ENCODE data around the gene LY6G5C. TPM values are rescaled to one million over a fixed set of nuclear protein-coding genes. Genes with fewer than 3 reads are reported as not detected.
"Not testable (repeated sequence)": the region's sequence is repeated elsewhere in the genome, so short reads cannot be mapped to it uniquely, and the experiment has no call there.

The LY6G5C gene
- total RNA-seq, 1 donor from 2014 or later, result 13.8 TPM

- H3K36me3 Mint-ChIP-seq (ENCODE audit: unreplicated experiment), result no peaks in the 10 kb centered on the region
- DNase-seq, result no peak
- H3K27ac Mint-ChIP-seq (ENCODE audit: unreplicated experiment), result peak overlapping the region; percentile 25
- H3K27me3 Mint-ChIP-seq (ENCODE audit: unreplicated experiment), result peaks cover 10% of the 10 kb centered on the region
- H3K4me3 Mint-ChIP-seq (ENCODE audit: unreplicated experiment), result peak overlapping the region; percentile 11
- TF ChIP-seq, protein P1, sequence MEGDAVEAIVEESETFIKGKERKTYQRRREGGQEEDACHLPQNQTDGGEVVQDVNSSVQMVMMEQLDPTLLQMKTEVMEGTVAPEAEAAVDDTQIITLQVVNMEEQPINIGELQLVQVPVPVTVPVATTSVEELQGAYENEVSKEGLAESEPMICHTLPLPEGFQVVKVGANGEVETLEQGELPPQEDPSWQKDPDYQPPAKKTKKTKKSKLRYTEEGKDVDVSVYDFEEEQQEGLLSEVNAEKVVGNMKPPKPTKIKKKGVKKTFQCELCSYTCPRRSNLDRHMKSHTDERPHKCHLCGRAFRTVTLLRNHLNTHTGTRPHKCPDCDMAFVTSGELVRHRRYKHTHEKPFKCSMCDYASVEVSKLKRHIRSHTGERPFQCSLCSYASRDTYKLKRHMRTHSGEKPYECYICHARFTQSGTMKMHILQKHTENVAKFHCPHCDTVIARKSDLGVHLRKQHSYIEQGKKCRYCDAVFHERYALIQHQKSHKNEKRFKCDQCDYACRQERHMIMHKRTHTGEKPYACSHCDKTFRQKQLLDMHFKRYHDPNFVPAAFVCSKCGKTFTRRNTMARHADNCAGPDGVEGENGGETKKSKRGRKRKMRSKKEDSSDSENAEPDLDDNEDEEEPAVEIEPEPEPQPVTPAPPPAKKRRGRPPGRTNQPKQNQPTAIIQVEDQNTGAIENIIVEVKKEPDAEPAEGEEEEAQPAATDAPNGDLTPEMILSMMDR (IDR thresholded peaks at IDR 0.05; ENCODE audit: partially characterized antibody, unreplicated experiment), result no peak
- peaks cover 9% of the 10 kb centered on the region for H3K9me3 Mint-ChIP-seq (ENCODE audit: unreplicated experiment)
- peaks cover 17% of the 10 kb centered on the region for H3K4me1 Mint-ChIP-seq (ENCODE audit: low read depth, unreplicated experiment)
Measured at GRCh38 chr6:31710523-31711219, 29.8 kb upstream of the LY6G5C start.

DNA sequence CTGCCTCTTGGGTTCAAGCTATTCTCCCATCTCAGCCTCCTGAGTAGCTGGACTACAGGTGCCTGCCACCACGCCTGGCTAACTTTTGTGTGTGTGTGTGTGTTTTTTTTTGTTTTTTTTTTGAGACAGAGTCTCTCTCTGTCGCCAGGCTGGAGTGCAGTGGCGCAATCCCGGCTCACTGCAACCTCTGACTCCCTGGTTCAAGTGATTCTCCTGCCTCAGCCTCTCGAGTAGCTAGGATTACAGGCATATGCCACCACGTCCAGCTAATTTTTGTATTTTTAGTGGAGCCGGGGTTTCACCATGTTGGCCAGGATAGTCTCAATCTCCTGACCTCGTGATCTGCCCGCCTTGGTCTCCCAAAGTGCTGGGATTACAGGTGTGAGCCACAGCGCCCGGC is 28.3 kb upstream of the LY6G5C start:
- H3K4me1 Mint-ChIP-seq (ENCODE audit: low read depth, unreplicated experiment), result peaks cover 12% of the 10 kb centered on the region
- not testable (repeated sequence) for H3K36me3 Mint-ChIP-seq (ENCODE audit: unreplicated experiment); H3K4me3 Mint-ChIP-seq (ENCODE audit: unreplicated experiment); DNase-seq; H3K27ac Mint-ChIP-seq (ENCODE audit: unreplicated experiment); H3K27me3 Mint-ChIP-seq (ENCODE audit: unreplicated experiment); H3K9me3 Mint-ChIP-seq (ENCODE audit: unreplicated experiment)

GRCh38 chr6:31708224-31708623 is 27.4 kb upstream of the LY6G5C start:
- H3K27me3 Mint-ChIP-seq (ENCODE audit: unreplicated experiment), result peaks cover 9% of the 10 kb centered on the region
- no peak overlapping the region for H3K27ac Mint-ChIP-seq (ENCODE audit: unreplicated experiment)
- H3K9me3 Mint-ChIP-seq (ENCODE audit: unreplicated experiment), result peaks cover 14% of the 10 kb centered on the region
- TF ChIP-seq, protein P1 (IDR thresholded peaks at IDR 0.05; ENCODE audit: partially characterized antibody, unreplicated experiment), result no peak
- no peaks in the 10 kb centered on the region for H3K36me3 Mint-ChIP-seq (ENCODE audit: unreplicated experiment)
- DNase-seq, result no peak
- H3K4me1 Mint-ChIP-seq (ENCODE audit: low read depth, unreplicated experiment), result peaks cover 8% of the 10 kb centered on the region
- H3K4me3 Mint-ChIP-seq (ENCODE audit: unreplicated experiment), result no peak overlapping the region

GRCh38 chr6:31707701-31708100 is 26.8 kb upstream of the LY6G5C start:
- no peak for DNase-seq
- Mint-ChIP-seq H3K27ac (ENCODE audit: unreplicated experiment) (no peak overlapping the region), H3K27me3 (ENCODE audit: unreplicated experiment) (peaks cover 6% of the 10 kb centered on the region), H3K4me1 (ENCODE audit: low read depth, unreplicated experiment) (peaks cover 6% of the 10 kb centered on the region), H3K4me3 (ENCODE audit: unreplicated experiment) (no peak overlapping the region), H3K9me3 (ENCODE audit: unreplicated experiment) (peaks cover 16% of the 10 kb centered on the region), H3K36me3 (ENCODE audit: unreplicated experiment) (no peaks in the 10 kb centered on the region)
- TF ChIP-seq, protein P1 (IDR thresholded peaks at IDR 0.05; ENCODE audit: partially characterized antibody, unreplicated experiment), result no peak

DNA sequence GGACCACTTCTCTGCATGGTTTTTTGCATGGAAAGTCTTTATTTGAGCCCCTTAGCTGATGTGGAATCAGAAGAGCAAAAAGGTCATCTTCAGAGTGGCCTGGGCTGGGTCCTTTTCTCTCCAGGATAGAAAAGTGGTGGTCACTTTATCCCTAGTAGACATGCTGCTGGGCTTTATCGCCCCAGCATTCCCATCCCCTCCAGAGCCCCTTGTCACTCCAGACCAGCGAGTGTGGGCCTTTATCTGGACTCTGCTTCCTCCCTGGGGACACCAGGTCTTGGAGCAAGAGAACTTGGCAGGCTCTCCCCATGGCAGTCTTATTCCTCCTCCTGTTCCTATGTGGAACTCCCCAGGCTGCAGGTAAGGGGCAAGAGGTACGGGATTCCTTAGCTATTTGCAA is 25.7 kb upstream of the LY6G5C start, which contains the start of gene LY6G6F:
Gene LY6G6F, plus strand, starts transcription at position 268 of the 400 bp plus-strand sequence. Its CDS starts 41 bp downstream, at position 309.
- H3K4me1 Mint-ChIP-seq (ENCODE audit: low read depth, unreplicated experiment), result peaks cover 8% of the 10 kb centered on the region
- no peak within 1 kb of the TSS for H3K27ac Mint-ChIP-seq (ENCODE audit: unreplicated experiment)
- H3K4me3 Mint-ChIP-seq (ENCODE audit: unreplicated experiment), result no peak within 1 kb of the TSS
- peaks cover 16% of the 10 kb centered on the region for H3K9me3 Mint-ChIP-seq (ENCODE audit: unreplicated experiment)
- no peaks in the 10 kb centered on the region for H3K36me3 Mint-ChIP-seq (ENCODE audit: unreplicated experiment)
- peaks cover 10% of the 10 kb centered on the region for H3K27me3 Mint-ChIP-seq (ENCODE audit: unreplicated experiment)
- no peak for DNase-seq
- TF ChIP-seq, protein P1 (IDR thresholded peaks at IDR 0.05; ENCODE audit: partially characterized antibody, unreplicated experiment), result no peak

Measured in glutamatergic neuron (in vitro differentiated cells).